Upper lobe of left lung (tissue), 4 donors: ENCODE results near the gene ST6GALNAC3.

Source experiments
- CTCF ChIP-seq, 6 experiments: fragments of 450-650 bp in 4 of 6; fragments of 200-600 bp in 2 of 6; sonication (generic) in 2 of 6; IDR thresholded peaks; one replicate each; pipeline ENCODE4 v1.5.1; 2016 to 2019; ENCODE audit warnings: antibody characterized with exemption in 6 of 6
- EP300 ChIP-seq, 4 donors: sonication (generic); formaldehyde crosslinking; IDR thresholded peaks; one replicate each; pipeline ENCODE4 v1.5.1; 2017; ENCODE audit warnings: antibody characterized with exemption in 4 of 4, control low read depth in 2 of 4
- POLR2AphosphoS5 ChIP-seq, 2 donors: sonication (generic); formaldehyde crosslinking; IDR thresholded peaks; one replicate each; pipeline ENCODE4 v1.5.1; 2017; ENCODE audit warnings: antibody characterized with exemption in 2 of 2

- TF ChIP-seq POLR2AphosphoS5 (IDR thresholded peaks at IDR 0.05) (no peak), EP300 (IDR thresholded peaks at IDR 0.05) (no peak), CTCF (IDR thresholded peaks at IDR 0.05) (no peak)
Measured at GRCh38 chr1:76381450-76382097, 307.0 kb downstream of the ST6GALNAC3 start.
